Loucy (cell line): ENCODE data around the gene ZNF467.

ENCODE experiments used
- CTCF ChIP-seq: fragments of 200-600 bp; sonication (generic); conservative IDR thresholded peaks from 2 replicates; pipeline ENCODE4 v1.5.1; 2014; ENCODE audit warnings: mild to moderate bottlenecking, antibody characterized with exemption, low read length
- EZH2phosphoT487 ChIP-seq: fragments of 200-600 bp; IDR thresholded peaks from 2 replicates; pipeline ENCODE4 v1.6.1; 2018; ENCODE audit warnings: antibody characterized with exemption, mild to moderate bottlenecking, moderate library complexity, borderline replicate concordance

GRCh38 chr7:149727899-149728476 lies 45.4 kb downstream of the ZNF467 start:
- no peak for TF ChIP-seq CTCF
- no peak for TF ChIP-seq EZH2phosphoT487
